OCI-LY1 (cell line): ENCODE data around the gene MPV17L2.

Experiments used
- H2AFZ ChIP-seq: fragments of 200-600 bp; sonication (generic), shearing (Covaris generic); 2 replicates; pipeline ENCODE4 v1.6.0; 2014; ENCODE audit warnings: antibody characterized with exemption, mild to moderate bottlenecking, low read length
- H3F3A ChIP-seq: fragments of 200-600 bp; sonication (generic), shearing (Covaris generic); 2 replicates; pipeline ENCODE4 v1.6.0; 2014; ENCODE audit warnings: mild to moderate bottlenecking, antibody characterized with exemption, low read length, moderate library complexity; ENCODE audit not compliant: insufficient read depth
- H3K27ac ChIP-seq: fragments of 200-600 bp; sonication (generic); 2 replicates; pipeline ENCODE4 v1.5.1; 2014; ENCODE audit warnings: low read length, mixed run types, mild to moderate bottlenecking, low read depth; ENCODE audit not compliant: poor library complexity, severe bottlenecking
- H3K27me3 ChIP-seq: fragments of 200-600 bp; sonication (generic); 2 replicates; pipeline ENCODE4 v1.6.0; 2014; ENCODE audit warnings: antibody characterized with exemption, mild to moderate bottlenecking, low read length, moderate library complexity; ENCODE audit not compliant: insufficient read depth
- H3K36me3 ChIP-seq: fragments of 200-600 bp; sonication (generic); 2 replicates; pipeline ENCODE4 v1.6.1; 2014; ENCODE audit warnings: mild to moderate bottlenecking, antibody characterized with exemption, low read length, moderate library complexity, mixed read lengths; ENCODE audit not compliant: insufficient read depth
- H3K4me1 ChIP-seq: fragments of 200-600 bp; sonication (generic); 2 replicates; pipeline ENCODE4 v1.5.1; 2014; ENCODE audit warnings: mild to moderate bottlenecking, low read length, moderate library complexity; ENCODE audit not compliant: insufficient read depth, severe bottlenecking
- H3K4me2 ChIP-seq: fragments of 200-600 bp; sonication (generic), shearing (Covaris generic); 2 replicates; pipeline ENCODE4 v1.6.1; 2014; ENCODE audit warnings: low read length
- H3K4me3 ChIP-seq: fragments of 200-600 bp; sonication (generic); 2 replicates; pipeline ENCODE4 v1.5.1; 2014; ENCODE audit warnings: low read length, low read depth, mild to moderate bottlenecking, mixed read lengths; ENCODE audit not compliant: poor library complexity, severe bottlenecking
- H3K79me2 ChIP-seq: fragments of 200-600 bp; shearing (Covaris generic); 2 replicates; pipeline ENCODE4 v1.6.1; 2016; ENCODE audit warnings: mixed run types, low read length, mixed read lengths; ENCODE audit not compliant: insufficient read depth
- H3K9ac ChIP-seq: fragments of 200-600 bp; sonication (generic), shearing (Covaris generic); 2 replicates; pipeline ENCODE4 v1.6.1; 2014; ENCODE audit warnings: mild to moderate bottlenecking, low read length, mixed read lengths
- H3K9me2 ChIP-seq: fragments of 200-600 bp; sonication (generic), shearing (Covaris generic); 2 replicates; pipeline ENCODE4 v1.6.1; 2014; ENCODE audit warnings: low read depth, mild to moderate bottlenecking, low read length, mixed read lengths
- H3K9me3 ChIP-seq: fragments of 200-600 bp; shearing (Covaris generic); 2 replicates; pipeline ENCODE4 v1.6.1; 2014; ENCODE audit warnings: low read length, mixed read lengths
- H4K20me1 ChIP-seq: fragments of 200-600 bp; sonication (generic), shearing (Covaris generic); 2 replicates; pipeline ENCODE4 v1.6.0; 2016; ENCODE audit warnings: mild to moderate bottlenecking, low read length; ENCODE audit not compliant: insufficient read depth
- CTCF ChIP-seq: fragments of 200-600 bp; sonication (generic), shearing (Covaris generic); IDR thresholded peaks from 2 replicates; pipeline ENCODE4 v1.5.1; 2017; ENCODE audit warnings: mild to moderate bottlenecking, antibody characterized with exemption, low read length, moderate library complexity, mixed read lengths
- EZH2 ChIP-seq: fragments of 200-600 bp; sonication (generic), shearing (Covaris generic); IDR thresholded peaks from 2 replicates; pipeline ENCODE4 v1.8.0; 2017; ENCODE audit warnings: borderline replicate concordance, mixed run types, mild to moderate bottlenecking, antibody characterized with exemption, low read length, moderate library complexity, mixed read lengths

Gene MPV17L2

GRCh38 chr19:18211683-18212082, 18.7 kb downstream of the MPV17L2 start:
- Histone ChIP-seq H3K9me3 (no peaks in the 10 kb centered on the region), H3K9me2 (no peaks in the 10 kb centered on the region), H3K4me2 (no peak overlapping the region), H3K4me3 (no peak overlapping the region), H3K36me3 (no peaks in the 10 kb centered on the region), H3K9ac (no peak overlapping the region), H2AFZ (no peak overlapping the region), H3K4me1 (peaks cover 5% of the 10 kb centered on the region), H4K20me1 (no peaks in the 10 kb centered on the region), H3K27ac (no peak overlapping the region), H3F3A (no peaks in the 10 kb centered on the region), H3K27me3 (peaks cover 4% of the 10 kb centered on the region; the same call in 1 of the 2 replicates), H3K79me2 (no peaks in the 10 kb centered on the region)
- no peak for TF ChIP-seq EZH2
- no peak for TF ChIP-seq CTCF

- no peaks in the 10 kb centered on the region for H4K20me1 ChIP-seq
- H3K27ac ChIP-seq = no peak overlapping the region
- H3K4me1 ChIP-seq = no peaks in the 10 kb centered on the region
- no peaks in the 10 kb centered on the region for H3K9me3 ChIP-seq
- no peak overlapping the region for H2AFZ ChIP-seq
- no peaks in the 10 kb centered on the region for H3K9me2 ChIP-seq
- H3K36me3 ChIP-seq = no peaks in the 10 kb centered on the region
- no peak overlapping the region for H3K4me2 ChIP-seq
- no peaks in the 10 kb centered on the region for H3F3A ChIP-seq
- TF ChIP-seq EZH2 (no peak), CTCF (no peak)
- no peak overlapping the region for H3K4me3 ChIP-seq
- no peak overlapping the region for H3K9ac ChIP-seq
- no peaks in the 10 kb centered on the region for H3K79me2 ChIP-seq
- peaks cover 4% of the 10 kb centered on the region; the same call in 1 of the 2 replicates for H3K27me3 ChIP-seq
Measured at GRCh38 chr19:18214779-18215433, 21.9 kb downstream of the MPV17L2 start.

- no peak overlapping the region for H3K4me3 ChIP-seq
- no peak overlapping the region for H3K9ac ChIP-seq
- no peaks in the 10 kb centered on the region for H4K20me1 ChIP-seq
- no peaks in the 10 kb centered on the region for H3F3A ChIP-seq
- no peak overlapping the region for H2AFZ ChIP-seq
- no peaks in the 10 kb centered on the region for H3K27me3 ChIP-seq
- TF ChIP-seq EZH2 = no peak
- no peak for TF ChIP-seq CTCF
- H3K36me3 ChIP-seq = no peaks in the 10 kb centered on the region
- no peaks in the 10 kb centered on the region for H3K4me1 ChIP-seq
- H3K9me3 ChIP-seq = no peaks in the 10 kb centered on the region
- H3K27ac ChIP-seq = no peak overlapping the region
- H3K79me2 ChIP-seq = no peaks in the 10 kb centered on the region
- no peak overlapping the region for H3K4me2 ChIP-seq
- H3K9me2 ChIP-seq = no peaks in the 10 kb centered on the region
Measured at GRCh38 chr19:18216789-18217188, 23.8 kb downstream of the MPV17L2 start.
